ENCODE data around the gene C1orf167.
A peak's percentile ranks its signal among the peaks of the same experiment; 100 is the strongest.

The C1orf167 gene

GRCh38 chr1:11761988-11762406 is at the start of gene C1orf167:
TSS of gene C1orf167 (plus strand) at chr1:11762193. CDS start at chr1:11764401, 2,208 bp downstream.
- peak in 1 of 3 donors; percentile 32 for DNase-seq (ENCODE audit: low read depth in 3 of 3)

- DNase-seq (ENCODE audit: low read depth in 3 of 3), result no peak
Measured at GRCh38 chr1:11712285-11712684, 49.7 kb upstream of the C1orf167 start.

GRCh38 chr1:11713095-11713494 is 48.9 kb upstream of the C1orf167 start:
- no peak for DNase-seq (ENCODE audit: low read depth in 3 of 3)

GRCh38 chr1:11714831-11715575 is 47.0 kb upstream of the C1orf167 start:
- no peak for DNase-seq (ENCODE audit: low read depth in 3 of 3)

GRCh38 chr1:11719313-11720032 is 42.5 kb upstream of the C1orf167 start:
- DNase-seq (ENCODE audit: low read depth in 3 of 3), result peak; percentile 63 to 78 (median 70)

- no peak for DNase-seq (ENCODE audit: low read depth in 3 of 3)
Measured at GRCh38 chr1:11720033-11720376, 42.0 kb upstream of the C1orf167 start.

GRCh38 chr1:11720525-11720924 is 41.5 kb upstream of the C1orf167 start:
- DNase-seq (ENCODE audit: low read depth in 3 of 3), result no peak

GRCh38 chr1:11721311-11721710 is 40.7 kb upstream of the C1orf167 start:
- no peak for DNase-seq (ENCODE audit: low read depth in 3 of 3)

GRCh38 chr1:11722538-11722937 is 39.5 kb upstream of the C1orf167 start:
- no peak for DNase-seq (ENCODE audit: low read depth in 3 of 3)

GRCh38 chr1:11725616-11726015 is 36.4 kb upstream of the C1orf167 start:
- no peak for DNase-seq (ENCODE audit: low read depth in 3 of 3)

GRCh38 chr1:11727119-11727518 is 34.9 kb upstream of the C1orf167 start:
- no peak for DNase-seq (ENCODE audit: low read depth in 3 of 3)

GRCh38 chr1:11728126-11728806 is 33.7 kb upstream of the C1orf167 start:
- no peak for DNase-seq (ENCODE audit: low read depth in 3 of 3)

GRCh38 chr1:11729155-11729497 is 32.9 kb upstream of the C1orf167 start:
- DNase-seq (ENCODE audit: low read depth in 3 of 3), result no peak

GRCh38 chr1:11729498-11730428 is 32.2 kb upstream of the C1orf167 start:
- no peak for DNase-seq (ENCODE audit: low read depth in 3 of 3)

- no peak for DNase-seq (ENCODE audit: low read depth in 3 of 3)
Measured at GRCh38 chr1:11730429-11730891, 31.5 kb upstream of the C1orf167 start.

GRCh38 chr1:11731691-11732283 is 30.2 kb upstream of the C1orf167 start:
- DNase-seq (ENCODE audit: low read depth in 3 of 3), result no peak

GRCh38 chr1:11733306-11733705 is 28.7 kb upstream of the C1orf167 start:
- no peak for DNase-seq (ENCODE audit: low read depth in 3 of 3)

GRCh38 chr1:11735531-11735853 is 26.5 kb upstream of the C1orf167 start:
- no peak for DNase-seq (ENCODE audit: low read depth in 3 of 3)

- DNase-seq (ENCODE audit: low read depth in 3 of 3), result peak; percentile 81 to 93 (median 83)
Measured at GRCh38 chr1:11735854-11736745, 25.9 kb upstream of the C1orf167 start, which contains the start of gene AGTRAP. TSS of gene AGTRAP (plus strand) at chr1:11736136. CDS start at chr1:11736209, 73 bp downstream.
